B cell (primary cell): ENCODE data around the gene MAGI2. TPM values are rescaled to one million over a fixed set of nuclear protein-coding genes. Genes with fewer than 3 reads are reported as not detected.

Source experiments
- ATAC-seq: fragments of 200-7000 bp; cut with Tn5 transposase; one replicate; pipeline ENCODE4 v1.10.0; 2021; ENCODE audit warnings: low read depth, mild to moderate bottlenecking, moderate number of reproducible peaks, moderate library complexity
- CTCF ChIA-PET: fragments of 350-600 bp; sonication (Branson Sonifier 250); formaldehyde crosslinking; loops from one replicate; lab custom pipeline; 2021; ENCODE audit warnings: antibody characterized with exemption, inconsistent platforms; lab: Charles Lee
- POLR2A ChIA-PET: fragments of 350-600 bp; sonication (Branson Sonifier 250); formaldehyde crosslinking; loops from one replicate; lab custom pipeline; 2021; ENCODE audit warnings: antibody characterized with exemption; lab: Charles Lee
- DNase-seq: peaks from one replicate; pipeline ENCODE4 v3.0.0; 2013
- H2AFZ ChIP-seq: 2 replicates; pipeline ENCODE4 v1.6.1; 2012; ENCODE audit warnings: mild to moderate bottlenecking, low read depth, low read length; ENCODE audit not compliant: insufficient read depth, poor library complexity, severe bottlenecking
- H3K27ac ChIP-seq, 2 donors: 1 replicate in 1 of 2; 2 replicates in 1 of 2; pipeline ENCODE4 v1.5.1; 2012 to 2013; ENCODE audit warnings: low read length in 2 of 2, mild to moderate bottlenecking in 2 of 2, moderate library complexity in 1 of 2
- H3K27me3 ChIP-seq, 4 experiments: fragments of 200-600 bp in 1 of 4; sonication (generic) in 1 of 4; replicated peaks in 1 of 4; 1 replicate in 2 of 4; 2 replicates in 2 of 4; pipeline versions ENCODE4 v1.6.1 to v1.7.0; 2013 to 2016; ENCODE audit warnings: low read length in 3 of 4, mild to moderate bottlenecking in 2 of 4, mixed read lengths in 1 of 4, moderate library complexity in 1 of 4; ENCODE audit not compliant: insufficient read depth in 4 of 4, control insufficient read depth in 3 of 4; ENCODE audit errors: control extremely low read depth in 1 of 4
- H3K36me3 ChIP-seq, 2 experiments: replicated peaks in 1 of 2; 1 replicate in 1 of 2; 2 replicates in 1 of 2; pipeline versions ENCODE4 v1.6.1 to v1.7.1; 2013; ENCODE audit warnings: low read length in 1 of 2; ENCODE audit not compliant: insufficient read depth in 2 of 2, control insufficient read depth in 1 of 2; ENCODE audit errors: control extremely low read depth in 1 of 2, extremely low read depth in 1 of 2
- H3K4me1 ChIP-seq, 2 donors: fragments of 200-600 bp in 1 of 2; sonication (generic) in 1 of 2; 1 replicate in 1 of 2; 2 replicates in 1 of 2; pipeline versions ENCODE4 v1.5.1 to v1.6.1; 2013 to 2017; ENCODE audit warnings: low read length in 2 of 2; ENCODE audit not compliant: control insufficient read depth in 2 of 2, insufficient read depth in 2 of 2
- H3K4me2 ChIP-seq: replicated peaks from 2 replicates; pipeline ENCODE3; 2012; ENCODE audit warnings: mild to moderate bottlenecking, low read depth, low read length; ENCODE audit not compliant: poor library complexity, severe bottlenecking
- H3K4me3 ChIP-seq, 5 experiments: fragments of 200-600 bp in 1 of 5; sonication (generic) in 1 of 5; 1 replicate in 3 of 5; 2 replicates in 2 of 5; pipeline versions ENCODE4 v1.5.1 to v1.7.0; 2011 to 2016; ENCODE audit warnings: low read length in 4 of 5, mild to moderate bottlenecking in 4 of 5, low read depth in 2 of 5, control low read depth in 1 of 5, moderate library complexity in 1 of 5; ENCODE audit not compliant: insufficient read depth in 1 of 5; ENCODE audit errors: control extremely low read depth in 1 of 5, extremely low read depth in 1 of 5
- H3K79me2 ChIP-seq: fragments of 200-600 bp; sonication (generic); one replicate; pipeline ENCODE4 v1.6.0; 2016; ENCODE audit warnings: low read length; ENCODE audit not compliant: control insufficient read depth, insufficient read depth
- H3K9ac ChIP-seq: fragments of 200-600 bp; sonication (generic); 2 replicates; pipeline ENCODE4 v1.6.1; 2017; ENCODE audit warnings: mild to moderate bottlenecking, low read length, moderate library complexity
- H3K9me3 ChIP-seq, 3 donors: one replicate each; pipeline versions ENCODE4 v1.6.1 to v1.7.1; 2013; ENCODE audit warnings: low read length in 2 of 3; ENCODE audit not compliant: control insufficient read depth in 2 of 3, insufficient read depth in 1 of 3; ENCODE audit errors: control extremely low read depth in 1 of 3
- H4K20me1 ChIP-seq: 2 replicates; pipeline ENCODE4 v1.6.0; 2012; ENCODE audit warnings: mild to moderate bottlenecking, low read length; ENCODE audit not compliant: insufficient read depth, control insufficient read depth, poor library complexity, severe bottlenecking
- H3K27ac Mint-ChIP-seq: one replicate; pipeline ENCODE4 v1.8.0; 2021; ENCODE audit warnings: mixed read lengths
- H3K27me3 Mint-ChIP-seq: one replicate; pipeline ENCODE4 v1.8.0; 2021; ENCODE audit warnings: mixed read lengths
- H3K4me1 Mint-ChIP-seq: one replicate; pipeline ENCODE4 v1.8.0; 2021; ENCODE audit warnings: mixed read lengths
- H3K4me3 Mint-ChIP-seq: one replicate; pipeline ENCODE4 v1.8.0; 2021; ENCODE audit warnings: mixed read lengths
- H3K9me3 Mint-ChIP-seq: one replicate; pipeline ENCODE4 v1.8.0; 2022; ENCODE audit warnings: mixed read lengths; ENCODE audit not compliant: insufficient read depth
- CTCF ChIP-seq: fragments of 200-600 bp; IDR thresholded peaks from one replicate; pipeline ENCODE4 v1.8.0; 2022; ENCODE audit warnings: antibody characterized with exemption, mild to moderate bottlenecking
- EZH2 ChIP-seq: IDR thresholded peaks from 2 replicates; pipeline ENCODE4 v1.6.1; 2012; ENCODE audit warnings: borderline replicate concordance, low read depth, mild to moderate bottlenecking, moderate library complexity, low read length; ENCODE audit not compliant: insufficient read depth, poor library complexity, severe bottlenecking
- WGBS: methylation state at CpG from one replicate; pipeline ENCODE4 v1.1.5; 2013; ENCODE audit warnings: missing lambda C conversion rate; ENCODE audit not compliant: insufficient coverage; 5-methylcytosine and 5-hydroxymethylcytosine counted together
- intact Hi-C: fragments of 100-400 bp; cut with micrococcal nuclease; formaldehyde crosslinking; loops from one replicate; pipeline ENCODE4 v1.10.0; 2022
- polyA plus RNA-seq: library from polyadenylated mRNA; depleted of rRNA; stranded (reverse); fragments of >200 nt; gene quantifications from 2 replicates; pipeline ENCODE4 v1.2.3, GENCODE V29; 2012
- total RNA-seq, 2 donors: library from RNA; stranded (reverse); fragments of 120-200 nt in 1 of 2; gene quantifications; 1 replicate in 1 of 2; 2 replicates in 1 of 2; pipeline versions ENCODE4 v1.2.3 to v1.2.4, GENCODE V29; 2013 to 2022

Gene MAGI2
- total and polyA plus RNA-seq, 2 donors (not counting 1 experiment from before 2014, with no cell fraction given): 0.16 to 0.64 TPM

GRCh38 chr7:78783179-78783962, 670.1 kb downstream of the MAGI2 start:
- Mint-ChIP-seq H3K27me3 (no peaks in the 10 kb centered on the region), H3K27ac (no peak overlapping the region), H3K4me1 (no peaks in the 10 kb centered on the region), H3K4me3 (no peak overlapping the region), H3K9me3 (no peaks in the 10 kb centered on the region)
- Histone ChIP-seq H3K9me3 (no peaks in the 10 kb centered on the region), H2AFZ (no peak overlapping the region), H3K79me2 (no peaks in the 10 kb centered on the region), H3K4me2 (no peak overlapping the region), H3K4me1 (no peaks in the 10 kb centered on the region), H4K20me1 (no peaks in the 10 kb centered on the region), H3K36me3 (no peaks in the 10 kb centered on the region), H3K4me3 (no peak overlapping the region), H3K9ac (no peak overlapping the region), H3K27me3 (no peaks in the 10 kb centered on the region), H3K27ac (no peak overlapping the region)
- ChIA-PET CTCF (no interaction called here), POLR2A (no interaction called here)
- TF ChIP-seq EZH2 (no peak), CTCF (no peak)
- no peak for DNase-seq
- intact Hi-C loops: no loop called here
- no CpG with 5 or more reads among the region's 9 CpGs for WGBS
- ATAC-seq: no peak

DNA sequence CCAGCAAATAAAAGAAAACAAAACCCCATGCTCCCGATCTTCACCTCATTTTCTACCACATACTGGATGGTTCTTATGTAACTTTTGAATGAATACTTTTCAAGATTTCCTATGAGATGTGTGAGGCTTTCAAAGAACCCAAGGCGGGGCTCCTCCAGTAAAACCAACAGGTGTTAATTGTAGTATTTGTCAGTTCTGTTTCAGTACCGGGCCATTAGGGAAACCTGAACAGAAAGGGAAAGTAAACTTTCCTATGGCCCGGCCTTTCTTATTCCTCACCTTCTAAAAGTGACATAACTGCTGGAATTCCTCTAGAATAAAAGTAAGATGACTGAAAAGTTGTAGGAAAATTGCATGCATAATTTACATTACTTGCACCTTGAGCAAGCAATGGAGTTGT, 672.9 kb downstream of the MAGI2 start:
- ChIA-PET CTCF (no interaction called here), POLR2A (no interaction called here)
- Histone ChIP-seq H3K9me3 (no peaks in the 10 kb centered on the region), H3K79me2 (no peaks in the 10 kb centered on the region), H2AFZ (no peak overlapping the region), H3K36me3 (no peaks in the 10 kb centered on the region), H3K27ac (no peak overlapping the region), H3K4me1 (no peaks in the 10 kb centered on the region), H3K9ac (no peak overlapping the region), H3K4me3 (no peak overlapping the region), H3K27me3 (no peaks in the 10 kb centered on the region), H3K4me2 (no peak overlapping the region), H4K20me1 (no peaks in the 10 kb centered on the region)
- DNase-seq: no peak
- ATAC-seq: no peak
- Mint-ChIP-seq H3K9me3 (no peaks in the 10 kb centered on the region), H3K4me1 (no peaks in the 10 kb centered on the region), H3K4me3 (no peak overlapping the region), H3K27ac (no peak overlapping the region), H3K27me3 (no peaks in the 10 kb centered on the region)
- no CpG with 5 or more reads among the region's 4 CpGs for WGBS
- intact Hi-C loops: no loop called here
- TF ChIP-seq EZH2 (no peak), CTCF (no peak)
